Measurements from ENCODE around the gene MAPKBP1. TPM values are rescaled to one million over a fixed set of nuclear protein-coding genes. Genes with fewer than 3 reads are reported as not detected.

MAPKBP1 gene
- total RNA-seq, 4 donors from 2014 or later = 4.2 to 8.4 (median 5.4) TPM

DNA sequence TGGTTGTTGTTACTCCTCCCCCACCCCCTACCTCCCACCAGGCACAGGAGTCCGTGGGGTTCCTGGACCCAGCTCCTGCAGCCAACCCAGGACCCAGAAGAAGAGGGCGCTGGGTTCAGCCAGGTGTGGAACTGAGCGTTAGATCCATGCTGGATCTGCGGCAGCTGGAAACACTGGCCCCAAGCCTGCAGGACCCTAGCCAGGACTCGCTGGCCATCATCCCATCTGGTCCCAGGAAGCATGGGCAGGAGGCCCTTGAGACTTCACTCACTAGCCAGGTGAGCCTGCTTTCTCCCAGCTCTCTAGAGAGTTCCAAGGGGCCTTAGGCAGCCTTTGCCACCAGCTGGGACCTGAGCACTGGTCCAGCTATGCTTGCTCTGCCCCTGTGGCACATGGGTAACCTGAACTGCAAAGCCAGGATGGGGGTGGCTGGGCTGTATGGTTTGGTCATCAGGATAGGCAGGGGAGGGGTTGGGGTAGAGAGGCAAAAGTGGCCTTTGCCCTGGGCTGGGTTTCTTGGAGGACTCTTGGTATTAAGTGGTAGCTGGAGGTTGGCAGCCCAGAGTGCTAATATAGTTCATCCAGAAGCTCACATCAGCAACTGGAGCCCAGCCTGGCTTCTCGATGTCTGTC lies 46.6 kb downstream of the MAPKBP1 start:
- H3K36me3 ChIP-seq = peaks cover 0 to 78% of the 10 kb centered on the region in 2 donors
- TF ChIP-seq, protein P1, sequence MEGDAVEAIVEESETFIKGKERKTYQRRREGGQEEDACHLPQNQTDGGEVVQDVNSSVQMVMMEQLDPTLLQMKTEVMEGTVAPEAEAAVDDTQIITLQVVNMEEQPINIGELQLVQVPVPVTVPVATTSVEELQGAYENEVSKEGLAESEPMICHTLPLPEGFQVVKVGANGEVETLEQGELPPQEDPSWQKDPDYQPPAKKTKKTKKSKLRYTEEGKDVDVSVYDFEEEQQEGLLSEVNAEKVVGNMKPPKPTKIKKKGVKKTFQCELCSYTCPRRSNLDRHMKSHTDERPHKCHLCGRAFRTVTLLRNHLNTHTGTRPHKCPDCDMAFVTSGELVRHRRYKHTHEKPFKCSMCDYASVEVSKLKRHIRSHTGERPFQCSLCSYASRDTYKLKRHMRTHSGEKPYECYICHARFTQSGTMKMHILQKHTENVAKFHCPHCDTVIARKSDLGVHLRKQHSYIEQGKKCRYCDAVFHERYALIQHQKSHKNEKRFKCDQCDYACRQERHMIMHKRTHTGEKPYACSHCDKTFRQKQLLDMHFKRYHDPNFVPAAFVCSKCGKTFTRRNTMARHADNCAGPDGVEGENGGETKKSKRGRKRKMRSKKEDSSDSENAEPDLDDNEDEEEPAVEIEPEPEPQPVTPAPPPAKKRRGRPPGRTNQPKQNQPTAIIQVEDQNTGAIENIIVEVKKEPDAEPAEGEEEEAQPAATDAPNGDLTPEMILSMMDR (IDR thresholded peaks at IDR 0.05 in 4 of 5, conservative IDR thresholded peaks at IDR 0.05 in 1 of 5) = no peak
- TF ChIP-seq POLR2A (IDR thresholded peaks at IDR 0.05) = no peak
- H3K27ac ChIP-seq = no peak overlapping the region
- no peak overlapping the region for H3K4me3 ChIP-seq
- in situ Hi-C loops (cut with MboI; ENCODE audit: low sequenced_read_pairs in 4 of 4) = loop anchor here in 1 of 4 donors (25.0 kb wide), 1 partner anchor 209 kb away; no protein-coding TSS in a partner anchor
- H3K4me1 ChIP-seq = no peaks in the 10 kb centered on the region
- no peaks in the 10 kb centered on the region for H3K9me3 ChIP-seq
- no peak for ATAC-seq
- H3K27me3 ChIP-seq = no peaks in the 10 kb centered on the region
- intact Hi-C loops (cut with DNase I; ENCODE audit: low total_unique reads) = no loop called here
- DNase-seq = no peak

DNA sequence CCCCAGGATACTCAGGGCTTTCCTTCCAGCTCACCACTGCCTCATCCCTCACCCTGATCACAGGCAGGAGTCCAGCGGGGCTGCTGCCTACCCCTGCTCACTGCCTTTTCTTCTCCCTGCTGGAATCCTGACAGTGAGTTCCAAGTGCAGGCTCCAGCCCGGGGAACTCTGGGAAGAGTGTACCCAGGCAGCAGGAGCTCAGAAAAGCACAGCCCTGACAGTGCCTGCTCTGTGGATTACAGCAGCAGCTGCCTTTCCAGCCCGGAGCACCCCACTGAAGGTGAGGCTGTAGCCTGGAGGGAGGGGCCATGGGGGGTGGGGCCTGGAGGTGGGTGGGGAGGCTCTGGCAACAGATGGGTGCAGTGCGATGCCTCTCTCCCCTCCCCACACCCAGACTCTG lies 47.5 kb downstream of the MAPKBP1 start:
- H3K27ac ChIP-seq = no peak overlapping the region
- intact Hi-C loops (cut with DNase I; ENCODE audit: low total_unique reads) (no loop called here), in situ Hi-C loops (cut with MboI; ENCODE audit: low sequenced_read_pairs in 4 of 4) (loop anchor here in 1 of 4 donors (25.0 kb wide), 1 partner anchor 210 kb away; no protein-coding TSS in a partner anchor)
- ATAC-seq (no peak), DNase-seq (no peak)
- H3K9me3 ChIP-seq = no peaks in the 10 kb centered on the region
- no peaks in the 10 kb centered on the region for H3K4me1 ChIP-seq
- peaks cover 0 to 77% of the 10 kb centered on the region in 2 donors for H3K36me3 ChIP-seq
- no peaks in the 10 kb centered on the region for H3K27me3 ChIP-seq
- no peak for TF ChIP-seq POLR2A (IDR thresholded peaks at IDR 0.05)
- TF ChIP-seq, protein P1 (IDR thresholded peaks at IDR 0.05 in 4 of 5, conservative IDR thresholded peaks at IDR 0.05 in 1 of 5) = no peak
- H3K4me3 ChIP-seq = no peak overlapping the region

DNA sequence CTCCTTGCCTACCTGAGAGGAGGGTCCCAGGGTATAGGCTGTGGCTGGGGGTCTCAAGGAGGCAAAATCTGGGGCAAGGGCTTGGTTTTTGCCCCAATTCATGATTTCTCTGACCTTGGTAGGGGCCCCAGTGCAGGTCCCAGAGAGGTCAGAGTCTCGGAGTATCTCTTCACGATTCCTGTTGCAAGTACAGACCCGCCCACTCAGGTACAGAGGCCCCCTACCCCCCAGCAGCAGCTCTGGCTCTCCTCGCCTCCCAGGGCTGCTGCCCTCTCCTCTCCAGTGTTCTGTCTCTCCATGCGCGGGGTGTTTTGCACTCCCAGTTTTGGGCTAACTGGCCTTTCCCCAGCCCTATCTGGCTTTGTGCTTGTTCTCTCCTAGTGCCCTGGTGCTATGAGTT lies 48.2 kb downstream of the MAPKBP1 start:
- Histone ChIP-seq H3K36me3 (peaks cover 0 to 71% of the 10 kb centered on the region in 2 donors), H3K4me3 (no peak overlapping the region), H3K27ac (no peak overlapping the region), H3K27me3 (no peaks in the 10 kb centered on the region), H3K9me3 (no peaks in the 10 kb centered on the region), H3K4me1 (peaks cover 3 to 4% of the 10 kb centered on the region in 2 donors)
- no peak for DNase-seq
- in situ Hi-C loops (cut with MboI; ENCODE audit: low sequenced_read_pairs in 4 of 4) = loop anchor here in 1 of 4 donors (25.0 kb wide), 1 partner anchor 210 kb away; no protein-coding TSS in a partner anchor
- no peak for ATAC-seq
- TF ChIP-seq, protein P1 (IDR thresholded peaks at IDR 0.05 in 4 of 5, conservative IDR thresholded peaks at IDR 0.05 in 1 of 5) = no peak
- no peak for TF ChIP-seq POLR2A (IDR thresholded peaks at IDR 0.05)
- intact Hi-C loops (cut with DNase I; ENCODE audit: low total_unique reads) = no loop called here

DNA sequence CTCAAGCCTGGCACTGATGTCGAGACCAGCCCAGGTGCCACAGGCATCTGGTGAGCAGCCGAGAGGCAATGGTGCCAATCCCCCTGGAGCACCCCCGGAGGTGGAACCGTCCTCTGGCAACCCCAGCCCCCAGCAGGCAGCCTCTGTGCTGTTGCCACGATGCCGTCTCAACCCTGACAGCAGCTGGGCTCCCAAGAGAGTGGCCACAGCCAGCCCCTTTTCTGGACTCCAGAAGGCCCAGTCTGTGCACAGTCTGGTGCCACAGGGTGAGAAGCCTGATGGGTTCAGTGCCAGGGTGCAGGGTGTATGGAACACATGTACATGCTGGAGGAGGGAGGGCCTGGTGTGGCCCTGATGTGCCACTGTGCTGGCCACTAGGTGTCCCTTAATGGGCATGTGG lies 48.7 kb downstream of the MAPKBP1 start:
- Histone ChIP-seq H3K27me3 (no peaks in the 10 kb centered on the region), H3K36me3 (peaks cover 0 to 66% of the 10 kb centered on the region in 2 donors), H3K9me3 (no peaks in the 10 kb centered on the region), H3K4me3 (no peak overlapping the region), H3K4me1 (peaks cover 6% of the 10 kb centered on the region in 2 donors), H3K27ac (no peak overlapping the region)
- in situ Hi-C loops (cut with MboI; ENCODE audit: low sequenced_read_pairs in 4 of 4) = loop anchor here in 1 of 4 donors (25.0 kb wide), 1 partner anchor 211 kb away; no protein-coding TSS in a partner anchor
- intact Hi-C loops (cut with DNase I; ENCODE audit: low total_unique reads) = no loop called here
- DNase-seq (no peak), ATAC-seq (no peak)
- TF ChIP-seq POLR2A (IDR thresholded peaks at IDR 0.05) = no peak
- TF ChIP-seq, protein P1 (IDR thresholded peaks at IDR 0.05 in 4 of 5, conservative IDR thresholded peaks at IDR 0.05 in 1 of 5) = no peak
